Cardiac septum (tissue), 1 donor: Measurements from ENCODE around the gene TSC22D4. TPM values are rescaled to one million over a fixed set of nuclear protein-coding genes. Genes with fewer than 3 reads are reported as not detected.

Experiments used
- DNase-seq: peaks from one replicate; pipeline ENCODE4 v3.0.0-alpha.2; 2020; ENCODE audit warnings: low spot score
- intact Hi-C: fragments of 100-400 bp; cut with DNase I; formaldehyde crosslinking; loops from one replicate; pipeline ENCODE4 v1.14.0; 2022
- total RNA-seq: library from RNA; stranded (reverse); fragmentation: NEBNext Ultra II Directional; extraction: Animal tissue kit (Norgen Biotek cat#: 25700); gene quantifications from one replicate; pipeline ENCODE4 v1.2.1, GENCODE V29; 2021
- donor health status: DM: no; HTN: no; CAD: no.

Gene TSC22D4
- total RNA-seq, 1 donor from 2014 or later, result 35.0 TPM

DNA sequence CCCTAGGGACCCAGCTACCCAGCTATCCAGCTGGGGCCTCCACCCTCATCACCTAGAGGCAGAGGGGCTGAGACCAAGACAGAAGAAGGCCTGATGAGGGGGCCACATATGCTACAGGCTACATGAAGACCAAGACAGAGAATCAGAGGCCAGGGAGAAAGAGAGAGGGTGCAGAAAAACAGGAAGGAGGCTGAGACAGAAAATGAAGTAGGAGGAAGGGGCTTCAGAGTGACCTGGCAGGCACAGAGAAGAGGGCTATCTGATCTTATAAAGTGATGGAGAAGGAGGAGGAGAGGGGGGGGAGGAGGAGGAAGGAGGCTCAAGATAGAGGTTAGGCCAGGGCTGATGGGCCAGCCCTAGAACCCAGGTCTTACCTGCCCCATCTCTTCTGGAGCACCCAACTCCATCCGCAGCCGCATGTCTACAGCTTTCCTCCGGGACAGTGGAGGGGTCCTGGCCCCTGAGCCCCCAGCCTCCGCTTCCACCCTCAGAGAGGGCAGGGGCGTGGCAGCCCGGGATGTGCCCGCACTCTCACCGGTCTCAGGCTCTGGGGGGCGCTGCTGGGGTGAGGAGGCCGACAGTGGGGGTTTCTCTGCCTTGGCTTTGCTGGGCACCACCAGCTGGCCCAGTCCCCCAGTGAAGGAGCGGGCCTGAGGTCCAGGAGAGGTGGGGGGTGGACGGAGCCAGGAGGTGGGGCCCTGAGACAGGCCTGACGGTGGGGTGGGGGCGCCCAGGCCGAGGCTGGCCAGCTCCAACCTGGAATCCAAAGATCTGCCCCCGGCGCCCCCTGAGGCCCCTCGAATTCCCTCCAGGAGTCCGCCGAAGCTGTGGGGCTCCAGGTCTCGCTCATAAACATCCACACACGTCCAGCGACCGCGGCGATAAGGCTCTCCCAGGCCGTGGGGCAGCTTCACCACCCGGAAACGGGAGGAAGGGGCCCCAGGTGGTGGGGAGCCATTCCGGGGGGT, 1.8 kb downstream of the TSC22D4 start:
- intact Hi-C loops, result no loop called here

DNA sequence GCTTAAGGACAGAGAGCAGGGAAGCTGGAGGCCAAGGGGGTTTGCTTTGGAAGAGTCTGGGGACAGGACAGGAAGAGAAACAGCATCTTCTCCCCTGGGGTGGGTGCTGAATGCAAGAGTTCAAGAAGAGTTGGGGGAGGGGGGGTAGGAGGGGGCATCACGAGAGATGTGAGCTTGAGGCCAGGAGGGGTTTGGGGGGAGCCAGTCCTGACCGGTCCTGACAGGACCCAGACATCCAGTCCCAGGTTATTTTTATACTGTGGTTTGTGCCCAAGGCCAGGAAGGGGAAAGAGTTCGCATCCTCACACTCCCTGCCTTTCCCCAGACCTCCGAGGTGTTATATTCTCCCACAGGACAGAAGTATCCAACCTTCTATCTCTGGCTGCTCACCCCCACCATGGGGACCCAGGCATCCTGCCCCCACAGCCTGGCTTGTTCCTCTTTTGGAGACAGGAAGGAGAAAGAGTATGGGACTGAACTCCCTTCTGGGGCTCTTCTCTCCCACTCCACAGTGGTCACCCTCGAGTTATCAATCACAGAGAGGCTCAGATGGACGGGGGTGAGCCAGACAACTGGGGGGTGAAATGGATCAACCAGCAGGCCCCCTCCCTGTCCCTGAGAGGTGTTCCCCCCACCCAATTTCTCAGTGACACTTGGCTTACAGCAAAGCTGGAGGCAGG, 2.8 kb downstream of the TSC22D4 start:
- no peak for DNase-seq
- intact Hi-C loops, result no loop called here

More for the DNA sequence above, 1.8 kb downstream of the TSC22D4 start:
- DNase-seq, result no peak

DNA sequence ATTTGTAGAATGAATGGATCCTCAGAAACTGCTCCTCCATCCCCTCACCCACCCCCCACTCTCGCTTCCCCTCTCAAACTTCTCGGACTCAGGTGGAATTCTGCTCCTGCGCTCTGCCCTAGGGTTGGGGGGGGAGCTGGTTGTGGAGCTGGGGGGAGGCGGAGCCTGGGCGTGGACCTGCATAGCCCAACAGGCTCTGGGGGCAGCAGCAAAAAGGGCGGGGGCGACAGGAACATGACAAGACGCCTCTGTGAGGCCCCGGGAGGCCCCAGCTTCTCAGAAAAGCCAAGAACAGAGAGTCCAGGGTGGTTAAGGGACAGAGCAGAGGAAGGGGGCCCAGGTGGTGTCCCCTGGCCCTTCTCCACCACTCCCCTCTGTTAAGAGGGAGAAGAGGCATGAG, 3.5 kb downstream of the TSC22D4 start:
- no peak for DNase-seq
- intact Hi-C loops, result no loop called here

DNA sequence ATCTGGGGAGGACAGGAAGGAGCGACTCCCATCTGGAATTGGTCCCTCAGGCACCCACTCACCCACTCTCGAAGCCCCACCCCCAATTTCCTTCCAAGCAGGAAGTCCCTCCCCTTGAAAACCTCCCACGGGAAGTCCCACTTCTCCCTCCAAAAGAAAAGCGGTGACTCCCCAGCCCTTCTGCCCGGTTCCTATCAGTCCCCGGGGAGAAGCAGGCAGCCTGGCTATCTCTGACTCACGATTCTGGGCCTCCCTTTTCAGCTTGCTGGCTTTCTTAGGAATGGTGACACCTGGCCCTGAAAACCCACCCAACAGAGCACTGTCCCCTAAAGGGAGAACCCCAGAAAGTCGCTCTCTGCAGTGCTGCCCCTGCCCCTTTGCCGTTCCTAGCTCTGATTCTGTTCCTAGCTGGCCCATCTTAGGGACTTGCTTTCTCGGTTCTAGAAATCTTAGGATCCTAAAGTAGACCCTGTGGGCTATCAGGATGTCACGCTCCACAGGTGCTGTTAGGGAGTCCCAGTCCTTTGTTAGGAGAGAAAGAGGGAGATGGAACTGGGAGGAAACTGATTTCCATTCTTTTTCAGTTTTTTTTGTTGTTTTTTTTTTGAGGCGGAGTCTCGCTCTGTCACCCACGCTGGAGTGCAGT, 6.0 kb downstream of the TSC22D4 start:
- no peak for DNase-seq
- intact Hi-C loops, result no loop called here

DNA sequence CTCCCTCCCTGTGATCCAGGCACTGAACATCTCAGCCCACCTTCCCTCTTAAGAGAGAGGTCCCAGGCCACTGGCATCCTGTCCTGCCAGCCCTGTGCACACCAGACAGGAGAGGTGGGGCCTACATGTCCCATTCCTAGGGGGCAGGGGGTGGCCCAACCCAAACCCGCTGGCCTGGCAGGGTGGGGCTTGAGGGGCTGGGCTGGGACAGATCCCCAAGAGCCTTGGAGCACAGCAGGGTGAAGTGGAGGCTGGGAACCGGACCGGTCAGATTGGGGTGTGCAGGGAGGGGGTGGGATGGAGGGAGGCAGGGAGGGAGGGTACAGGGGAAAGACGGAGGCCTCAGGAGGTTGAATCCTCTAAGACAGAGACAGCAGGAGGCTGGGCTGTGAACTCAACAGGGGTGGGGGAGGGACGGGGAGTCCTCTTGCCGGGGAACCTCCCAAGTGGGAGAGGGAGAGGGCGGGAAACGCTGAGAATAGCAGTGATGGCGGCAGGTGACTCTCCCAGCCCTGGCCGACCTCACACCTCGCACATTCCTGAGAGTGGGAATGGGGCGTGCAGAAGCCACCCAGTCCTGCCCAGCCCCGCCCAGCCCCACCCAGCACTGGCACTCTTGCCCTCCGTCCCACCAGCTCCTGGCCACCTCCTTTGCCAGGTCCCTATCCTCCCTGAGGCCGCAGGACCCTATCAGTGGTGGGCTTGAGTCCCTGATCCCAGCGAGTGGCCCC, 6.7 kb downstream of the TSC22D4 start:
- intact Hi-C loops, result no loop called here
- no peak for DNase-seq

DNA sequence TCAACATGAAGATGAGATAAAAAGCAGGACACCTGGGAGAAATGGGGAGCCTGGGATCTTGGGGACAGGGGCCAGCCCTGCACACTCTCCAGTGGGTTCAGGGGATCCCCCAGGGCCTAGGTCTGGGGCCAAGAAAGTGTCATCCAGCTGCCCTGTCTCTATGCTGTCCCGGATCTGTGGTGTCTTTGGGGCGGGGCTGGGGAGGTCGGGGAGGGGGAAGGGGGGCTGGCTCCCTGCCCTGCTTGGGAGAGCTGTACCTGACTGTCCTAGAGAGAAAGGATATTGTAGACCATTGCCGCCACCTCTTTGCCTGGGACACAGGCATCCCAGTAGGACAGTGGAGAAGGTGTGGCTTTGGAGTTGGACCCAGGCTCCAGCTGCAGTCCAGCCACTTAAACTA, 8.0 kb downstream of the TSC22D4 start:
- DNase-seq, result no peak
- intact Hi-C loops, result no loop called here

DNA sequence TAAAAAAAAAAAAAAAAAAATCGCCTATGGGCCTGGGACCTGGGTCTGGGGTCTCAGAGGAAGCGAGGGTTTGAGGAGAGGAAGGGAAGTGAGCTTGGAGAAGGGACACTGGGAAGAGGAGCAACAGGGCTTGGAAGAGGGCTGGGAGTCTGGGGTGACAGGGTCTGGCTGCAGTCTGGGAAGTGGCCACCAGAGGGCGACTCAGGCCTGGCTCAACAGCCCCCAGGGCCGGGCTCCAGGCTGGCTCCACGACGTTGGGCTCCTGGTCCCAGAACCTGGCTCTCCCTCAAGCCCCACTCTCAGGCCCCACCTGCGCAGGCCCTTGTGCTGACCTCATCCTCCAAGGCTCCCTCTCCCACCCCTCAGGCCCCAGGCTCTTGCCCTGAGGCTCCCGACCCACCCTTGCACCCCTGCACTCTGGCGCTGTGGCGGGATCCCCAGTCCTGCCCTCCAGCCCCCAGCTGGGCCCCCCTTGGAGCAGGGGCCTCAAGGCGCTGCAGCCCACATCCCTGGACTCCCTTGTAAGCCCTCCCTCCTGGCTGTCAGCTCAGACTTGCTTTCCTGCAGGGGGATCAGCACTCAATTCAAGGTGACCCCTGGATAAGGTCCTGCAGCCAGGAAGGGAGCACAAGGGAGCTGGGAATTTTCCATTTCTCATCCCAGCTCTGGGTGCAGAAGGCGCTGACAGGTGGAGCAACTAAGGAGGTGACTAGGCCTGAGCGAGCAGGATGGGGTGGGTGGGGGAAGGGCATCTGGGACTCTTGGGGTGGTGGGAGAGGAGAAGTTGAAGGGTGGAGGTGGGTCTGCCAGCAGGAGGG, 9.6 kb downstream of the TSC22D4 start:
- DNase-seq, result peak; percentile 94

DNA sequence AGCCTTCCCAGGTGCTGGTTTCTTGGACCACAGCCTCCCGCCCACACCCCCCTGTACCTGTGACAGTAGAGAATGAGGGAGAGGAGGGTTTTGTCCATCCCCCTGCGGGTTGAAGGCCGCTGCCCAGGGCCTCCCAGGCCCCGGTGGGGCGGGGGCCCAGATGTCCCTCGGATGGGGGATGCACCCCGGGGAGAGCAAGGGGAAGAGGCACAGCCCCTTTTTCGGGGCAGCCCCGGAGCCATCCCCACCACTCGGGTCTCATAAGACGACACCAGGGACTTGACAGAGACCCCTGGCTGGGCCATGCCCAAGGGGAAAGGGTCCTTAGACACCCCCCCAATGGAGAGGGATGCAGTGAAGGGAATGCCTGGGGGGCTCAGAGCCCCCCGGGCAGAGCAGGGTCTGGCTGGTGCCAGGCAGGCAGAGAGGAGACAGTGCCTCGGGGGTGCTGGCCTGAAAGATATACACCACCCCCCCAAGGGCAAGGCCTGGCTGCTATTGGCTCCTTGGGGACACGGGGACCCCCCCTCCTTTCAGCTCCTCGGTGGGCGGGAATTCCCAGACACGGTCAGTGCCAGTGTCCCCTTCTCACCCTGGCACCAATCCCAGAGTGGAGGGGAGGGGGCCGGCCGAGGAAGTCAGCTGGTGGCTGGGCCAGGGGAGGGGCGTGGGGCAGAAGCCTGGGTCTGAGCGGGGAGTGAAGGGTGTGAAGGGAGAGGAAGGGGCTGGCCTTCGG, 11.2 kb downstream of the TSC22D4 start:
- DNase-seq, result no peak
- intact Hi-C loops, result loop anchor here (2.0 to 5.0 kb wide), 3 partner anchors 15 to 254 kb away; partner anchors contain the start of genes EPO, GIGYF1 and NYAP1

More for the DNA sequence above, 9.6 kb downstream of the TSC22D4 start:
- intact Hi-C loops, result loop anchor here (1.0 to 5.0 kb wide), 3 partner anchors 90 to 253 kb away; partner anchors contain the start of genes EPO and GIGYF1

DNA sequence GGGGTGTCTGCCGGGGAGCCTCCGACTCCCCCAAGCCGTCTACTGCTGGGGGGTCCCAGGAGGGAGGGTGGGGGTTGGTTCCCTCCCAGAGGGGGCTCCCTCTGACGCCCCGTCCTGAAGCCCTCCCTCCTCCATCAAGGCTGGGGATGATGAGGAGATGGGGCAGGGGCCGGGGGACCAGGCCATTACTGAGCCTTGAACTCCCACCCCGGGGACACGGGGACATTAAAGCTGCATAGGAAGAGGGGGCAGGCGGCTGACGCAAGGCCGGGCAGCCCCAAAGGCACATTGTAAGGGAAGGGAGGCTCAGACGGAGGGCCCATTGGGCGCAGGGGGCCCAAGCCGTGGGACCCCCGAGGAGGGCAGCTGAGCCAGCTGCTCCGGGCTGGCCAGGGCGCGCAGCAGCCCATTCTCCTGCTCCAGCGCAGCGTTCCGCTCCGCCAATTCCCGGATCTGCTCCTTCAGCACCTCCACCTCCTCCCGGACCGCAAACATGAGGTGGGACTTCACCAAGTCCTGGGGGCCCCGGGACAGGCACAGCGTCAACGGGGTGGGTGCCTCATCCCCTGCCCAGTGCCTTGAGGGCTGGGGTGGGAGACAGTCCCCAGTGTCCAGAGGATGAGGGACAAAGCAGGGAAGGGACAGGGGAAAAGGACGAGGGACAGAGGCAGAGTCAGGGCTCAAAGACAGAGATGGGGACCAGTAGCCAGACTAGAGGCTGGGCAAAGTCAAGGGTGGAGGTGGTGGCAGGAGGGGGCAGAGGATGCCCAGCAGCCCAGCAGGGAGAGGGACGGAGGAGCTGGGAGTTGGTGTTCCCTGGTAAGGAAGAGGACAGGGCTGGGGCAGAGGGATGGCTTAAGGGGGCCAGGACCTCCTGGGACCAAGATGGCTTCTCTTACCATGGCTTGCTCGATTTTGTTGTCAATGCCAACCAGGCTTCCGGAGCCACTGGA, 12.1 kb downstream of the TSC22D4 start:
- intact Hi-C loops, result loop anchor here (2.0 to 5.0 kb wide), 3 partner anchors 16 to 255 kb away; partner anchors contain the start of genes EPO, GIGYF1 and NYAP1
- DNase-seq, result no peak

DNA sequence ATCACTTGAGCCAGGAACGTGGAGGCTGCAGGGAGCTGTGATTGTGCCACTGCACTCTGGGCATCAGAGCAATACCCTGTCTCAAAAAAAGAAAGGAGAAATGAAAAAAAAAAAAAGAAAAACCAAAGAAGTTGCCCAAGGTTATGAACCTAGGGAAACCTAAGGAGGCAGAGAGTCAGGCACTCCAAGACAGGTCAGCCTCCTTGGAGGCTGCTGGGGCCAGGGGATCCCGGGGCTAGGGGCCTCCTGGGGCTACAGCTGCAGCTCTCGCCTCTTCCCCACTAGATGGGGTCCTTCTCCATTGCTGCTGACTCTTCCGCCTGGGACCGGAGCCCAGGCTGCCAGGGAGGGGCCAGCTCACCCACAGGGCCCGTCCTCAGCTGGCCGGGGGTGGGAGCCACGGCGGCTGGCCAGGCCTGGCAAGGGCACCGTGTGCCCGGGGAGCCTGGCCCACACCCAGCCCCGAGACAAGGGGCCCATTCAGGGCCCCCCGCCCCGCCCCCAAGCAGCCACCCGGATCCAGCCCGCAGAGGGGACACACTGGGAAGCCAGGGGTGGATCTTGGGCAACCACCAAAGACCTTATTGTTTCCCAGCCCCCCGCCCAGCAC, 13.2 kb downstream of the TSC22D4 start:
- DNase-seq, result peak; percentile 84
- intact Hi-C loops, result loop anchor here (2.0 to 5.0 kb wide), 3 partner anchors 17 to 256 kb away; partner anchors contain the start of genes EPO, GIGYF1 and NYAP1

DNA sequence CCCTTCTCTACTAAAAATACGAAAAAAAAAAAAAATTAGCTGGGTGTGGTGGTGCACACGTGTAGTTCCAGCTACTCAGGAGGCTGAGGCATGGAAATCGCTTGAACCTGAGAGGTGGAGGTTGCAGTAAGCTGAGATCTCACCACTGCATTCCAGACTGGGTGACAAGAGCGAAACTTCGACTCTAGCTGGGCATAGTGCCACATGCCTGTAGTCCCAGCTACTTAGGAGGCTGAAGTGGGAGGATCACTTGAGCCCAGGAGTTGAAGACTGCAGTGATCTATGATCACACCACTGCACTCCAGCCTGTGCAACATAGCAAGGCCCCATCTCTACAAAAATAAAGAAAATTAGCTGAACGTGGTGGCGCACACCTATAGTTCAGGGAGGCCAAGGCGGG, 13.7 kb downstream of the TSC22D4 start:
- DNase-seq, result no peak
- intact Hi-C loops, result loop anchor here (5.0 kb wide), 2 partner anchors 227 to 257 kb away; partner anchors contain the start of genes EPO and GIGYF1

DNA sequence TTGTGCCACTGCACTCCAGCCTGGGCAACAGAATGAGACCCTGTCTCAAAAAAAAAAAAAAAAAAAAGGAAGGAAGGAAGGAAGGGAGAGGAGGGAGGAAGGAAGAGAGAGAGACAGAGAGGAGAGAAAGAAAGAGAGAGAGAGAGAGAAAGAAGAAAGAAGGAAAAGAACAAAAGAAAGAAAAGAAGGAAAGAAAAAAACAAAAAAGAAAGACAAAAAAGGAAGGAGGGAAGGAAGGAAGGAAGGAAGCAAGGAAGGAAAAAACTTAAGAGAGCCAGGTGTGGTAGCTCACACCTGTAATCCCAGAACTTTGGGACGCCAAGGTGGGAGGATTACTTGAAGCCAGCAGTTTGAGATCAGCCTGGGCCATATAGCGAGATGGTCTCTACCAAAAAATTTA, 14.2 kb downstream of the TSC22D4 start:
- intact Hi-C loops, result loop anchor here (5.0 kb wide), 2 partner anchors 228 to 258 kb away; partner anchors contain the start of genes EPO and GIGYF1
- no peak for DNase-seq

DNA sequence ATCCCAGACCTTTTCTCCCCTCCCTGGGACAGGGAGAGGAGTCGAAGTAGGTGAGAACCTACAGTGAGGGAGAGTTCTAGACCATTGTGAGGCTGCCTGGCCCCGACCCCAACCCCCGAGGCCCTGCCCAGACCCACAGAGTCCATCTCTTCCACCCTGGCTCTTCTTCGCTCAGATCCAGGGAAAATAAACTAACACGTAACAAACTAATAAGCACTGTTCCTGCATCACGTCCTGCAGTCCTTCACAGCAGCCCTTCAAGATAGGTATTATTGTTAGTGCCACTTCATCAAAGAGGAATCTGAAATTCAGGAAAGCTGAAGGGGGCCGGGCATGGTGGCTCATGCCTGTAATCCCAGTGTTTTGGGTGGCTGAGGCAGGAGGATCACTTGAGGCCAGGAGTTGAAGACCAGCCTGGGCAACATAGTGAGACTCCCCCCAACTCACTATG, 14.8 kb downstream of the TSC22D4 start, which contains the start of gene SPACDR:
SPACDR (minus strand) TSS at position 51 of the 451 bp plus-strand sequence. CDS start 235 bp downstream, outside the sequence.
- no peak for DNase-seq
- intact Hi-C loops, result no loop called here

DNA sequence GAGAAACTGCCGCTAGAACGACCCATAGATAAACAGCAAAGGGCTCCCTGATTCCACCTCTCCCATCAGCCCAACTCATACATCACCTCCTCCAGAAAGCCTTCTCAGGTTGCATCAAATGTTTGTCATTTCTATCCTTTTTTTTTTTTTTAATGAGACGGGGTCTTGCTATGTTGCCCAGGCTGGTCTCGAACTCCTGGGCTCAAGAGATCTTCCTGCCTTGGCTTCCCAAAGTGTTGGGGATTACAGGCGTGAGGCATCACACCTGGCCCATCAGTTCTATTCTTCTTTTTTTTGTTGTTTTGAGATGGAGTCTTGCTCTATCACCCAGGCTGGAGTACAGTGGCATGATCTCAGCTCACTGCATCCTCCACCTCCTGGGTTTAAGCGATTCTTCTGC, 22.0 kb downstream of the TSC22D4 start:
- intact Hi-C loops, result no loop called here
- DNase-seq, result no peak

DNA sequence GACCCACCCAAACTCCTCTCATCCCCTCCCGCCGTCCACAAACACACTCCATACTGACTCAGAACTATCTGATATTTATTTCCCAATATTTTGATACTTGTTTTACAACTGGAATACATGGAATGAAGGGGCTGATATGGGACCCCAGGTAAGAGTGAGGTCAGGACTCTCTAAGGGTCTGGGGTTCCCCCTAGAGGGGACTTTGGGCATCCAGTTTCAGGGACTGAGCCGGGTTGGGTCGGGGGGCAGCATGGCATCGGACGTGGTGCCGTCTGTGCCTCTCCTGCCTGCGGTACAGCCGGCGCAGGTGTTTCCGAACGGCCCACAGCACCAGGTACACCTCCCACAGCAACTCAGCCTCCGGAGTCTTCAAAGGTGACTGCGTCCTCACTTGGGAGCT, 22.5 kb downstream of the TSC22D4 start:
- intact Hi-C loops, result no loop called here
- DNase-seq, result no peak

DNA sequence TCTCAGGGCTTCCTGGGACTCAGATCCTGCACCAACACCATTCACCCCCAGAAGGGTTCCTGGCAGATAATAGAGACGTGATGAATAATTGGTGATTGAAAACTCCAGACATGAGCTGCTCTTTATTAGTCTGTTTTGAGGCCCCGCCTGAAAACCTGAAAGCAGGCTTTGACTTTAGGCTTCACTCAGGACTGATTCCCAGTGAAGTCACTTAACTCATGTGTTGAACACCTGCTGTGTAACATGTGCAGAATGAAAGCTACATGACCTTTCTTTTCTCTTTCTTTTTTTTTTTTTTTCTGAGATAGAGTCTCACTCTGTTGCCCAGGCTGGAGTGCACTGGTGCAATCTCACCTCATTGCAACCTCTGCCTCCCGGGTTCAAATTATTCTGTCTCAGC, 23.8 kb downstream of the TSC22D4 start:
- intact Hi-C loops, result no loop called here
- no peak for DNase-seq
